ENCODE data around the gene TOR4A.

Gene TOR4A

DNA sequence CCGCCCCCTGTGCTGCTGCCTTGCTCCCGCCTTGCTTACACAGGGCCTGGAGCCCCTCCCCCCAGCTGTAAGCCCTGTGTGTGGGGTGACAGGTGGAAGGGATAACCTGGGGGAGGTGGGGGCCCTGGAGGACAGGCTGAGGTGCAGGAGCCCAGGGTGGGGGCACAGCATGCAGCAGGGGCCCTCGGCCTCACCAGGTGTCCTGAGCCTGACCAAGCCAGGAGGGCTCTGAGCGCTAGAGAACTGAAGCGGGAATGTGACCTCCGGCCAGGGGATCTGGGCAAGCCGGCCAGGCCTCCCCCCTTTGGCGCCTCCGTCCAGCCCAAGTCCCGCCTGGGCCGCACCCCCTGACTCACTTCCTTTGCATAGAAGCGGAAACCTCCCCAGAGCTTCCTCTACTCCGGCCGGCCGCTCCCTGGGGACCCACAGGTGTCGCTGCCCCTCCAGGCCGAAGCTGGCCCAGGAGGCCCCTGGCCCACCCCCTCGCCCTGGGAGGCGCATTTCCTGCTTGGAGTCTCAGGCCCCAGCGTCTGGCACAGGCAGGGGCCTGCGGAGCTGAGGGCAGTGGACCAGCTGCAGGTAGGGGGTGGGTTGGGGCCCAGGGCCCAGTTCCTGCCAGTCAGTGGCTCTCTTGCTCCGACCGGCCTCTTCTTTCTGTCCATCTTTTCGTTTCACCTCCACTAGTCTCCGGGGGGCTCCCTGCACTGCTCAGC, at the start of gene TOR4A:
Gene TOR4A, plus strand, starts transcription at position 398 of the 713 bp plus-strand sequence. CDS start 964 bp downstream, outside the sequence.
- DNase-seq (ENCODE audit: low spot score): peak; percentile 94

DNA sequence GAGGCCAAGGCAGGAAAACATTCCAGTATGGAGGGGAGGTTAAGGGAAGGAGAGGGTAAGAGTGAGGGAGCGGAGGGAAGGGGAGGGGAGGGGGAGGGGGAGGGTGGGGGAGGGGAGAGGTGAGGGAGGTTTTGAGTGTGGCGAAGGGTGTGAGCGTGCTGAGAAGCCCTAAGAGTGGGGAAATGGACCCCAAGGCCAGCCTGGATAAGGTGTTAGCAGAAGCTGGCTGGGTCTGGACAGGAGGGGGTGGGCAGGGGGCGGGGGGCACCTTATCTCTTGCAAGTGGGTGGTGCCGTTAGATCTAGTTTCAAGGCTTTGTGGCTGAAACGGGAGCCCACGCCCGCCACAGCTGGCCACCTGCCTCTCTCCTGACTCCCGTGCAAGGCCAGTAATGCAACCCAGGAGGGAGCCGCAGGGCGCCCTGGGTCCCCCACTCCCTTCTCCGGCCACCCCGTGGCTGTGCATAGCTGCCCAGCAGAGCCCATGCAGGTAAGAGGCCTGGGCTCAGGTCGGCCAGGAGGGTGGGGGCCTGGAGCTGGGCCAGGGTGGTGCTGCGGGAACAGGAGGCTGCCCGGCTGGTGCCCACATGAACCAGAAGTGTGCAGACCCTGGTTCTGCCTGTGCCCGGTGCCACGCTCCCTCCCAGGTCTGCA, 49.5 kb upstream of the TOR4A start:
- no peak for DNase-seq (ENCODE audit: low spot score)

DNA sequence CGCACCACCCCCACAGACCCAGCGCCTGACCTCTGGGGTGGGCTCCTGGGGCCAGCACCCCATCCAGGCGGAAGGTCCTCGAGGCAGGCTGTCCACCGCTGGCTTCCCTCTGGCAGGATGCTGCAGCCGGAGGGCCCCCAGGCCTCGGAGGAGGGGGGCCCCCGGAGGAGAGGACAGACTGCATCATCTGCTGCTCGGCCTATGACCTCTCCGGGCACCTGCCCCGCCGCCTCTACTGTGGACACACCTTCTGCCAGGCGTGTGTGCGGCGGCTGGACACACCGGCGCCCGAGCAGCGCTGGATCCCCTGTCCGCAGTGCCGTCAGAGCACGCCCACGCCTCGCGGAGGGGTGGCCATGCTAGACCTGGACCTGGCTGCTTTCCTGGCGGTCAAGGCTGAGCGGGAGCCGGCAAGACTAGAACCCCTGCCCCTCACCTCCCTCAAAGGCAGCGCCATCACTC, 49.0 kb upstream of the TOR4A start:
- DNase-seq (ENCODE audit: low spot score): no peak

- no peak for DNase-seq (ENCODE audit: low spot score)
Measured at GRCh38 chr9:137228968-137229896, 48.3 kb upstream of the TOR4A start.

- DNase-seq (ENCODE audit: low spot score): no peak
Measured at GRCh38 chr9:137229903-137230704, 47.4 kb upstream of the TOR4A start.

- DNase-seq (ENCODE audit: low spot score): no peak
Measured at GRCh38 chr9:137230705-137231371, 46.7 kb upstream of the TOR4A start, which contains the start of gene SLC34A3. Gene SLC34A3 (plus strand): TSS chr9:137230901. CDS start chr9:137231703, 802 bp downstream.

- DNase-seq (ENCODE audit: low spot score): no peak
Measured at GRCh38 chr9:137231372-137232039, 46.0 kb upstream of the TOR4A start.

- no peak for DNase-seq (ENCODE audit: low spot score)
Measured at GRCh38 chr9:137232101-137232500, 45.4 kb upstream of the TOR4A start.

DNA sequence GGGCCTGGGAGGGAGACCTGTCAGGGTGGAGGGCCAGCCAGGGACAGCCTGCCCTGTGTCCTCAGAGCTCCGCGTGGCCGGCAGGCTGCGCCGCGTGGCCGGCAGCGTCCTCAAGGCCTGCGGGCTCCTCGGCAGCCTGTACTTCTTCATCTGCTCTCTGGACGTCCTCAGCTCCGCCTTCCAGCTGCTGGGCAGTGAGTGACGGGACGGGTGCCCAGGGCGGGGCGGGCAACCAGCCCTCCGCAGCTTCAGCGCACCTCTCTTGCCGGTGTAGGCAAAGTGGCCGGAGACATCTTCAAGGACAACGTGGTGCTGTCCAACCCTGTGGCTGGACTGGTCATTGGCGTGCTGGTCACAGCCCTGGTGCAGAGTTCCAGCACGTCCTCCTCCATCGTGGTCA, 45.0 kb upstream of the TOR4A start:
- DNase-seq (ENCODE audit: low spot score): no peak

- no peak for DNase-seq (ENCODE audit: low spot score)
Measured at GRCh38 chr9:137233143-137233980, 44.2 kb upstream of the TOR4A start.

GRCh38 chr9:137234055-137234697, 43.4 kb upstream of the TOR4A start:
- no peak for DNase-seq (ENCODE audit: low spot score)

DNA sequence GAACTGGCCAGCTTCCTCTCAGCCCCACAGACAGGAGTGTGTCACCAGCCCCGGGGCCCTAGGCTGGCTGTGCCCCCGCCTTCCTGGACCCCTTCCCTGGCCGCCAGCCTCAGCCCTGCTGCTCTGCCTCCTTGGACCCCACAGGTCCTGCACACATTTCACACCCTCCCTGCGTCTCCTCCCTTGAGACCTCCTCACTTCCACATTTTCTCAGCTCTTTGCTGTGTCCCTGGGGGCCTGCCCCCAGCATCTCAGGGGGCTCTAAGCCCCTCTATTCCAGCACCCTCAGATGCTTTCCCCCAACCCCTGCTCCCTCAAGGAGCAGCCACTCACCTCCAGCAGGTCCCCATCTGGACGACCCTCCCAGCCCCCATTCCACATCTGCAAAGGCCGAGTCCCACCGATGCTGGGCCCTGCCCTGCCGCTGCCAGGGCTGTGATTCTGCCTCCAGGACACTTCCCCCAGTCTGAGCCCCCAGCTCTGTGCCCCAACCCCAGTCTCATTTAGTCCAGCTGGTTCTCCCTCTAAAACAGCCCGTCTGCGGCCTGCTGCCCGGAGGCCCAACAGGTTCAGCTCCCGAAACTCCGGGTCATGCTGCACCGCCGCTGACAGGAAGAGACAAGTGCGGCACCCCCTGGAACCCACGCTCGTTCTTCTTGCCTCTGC, 42.6 kb upstream of the TOR4A start:
- DNase-seq (ENCODE audit: low spot score): no peak

DNA sequence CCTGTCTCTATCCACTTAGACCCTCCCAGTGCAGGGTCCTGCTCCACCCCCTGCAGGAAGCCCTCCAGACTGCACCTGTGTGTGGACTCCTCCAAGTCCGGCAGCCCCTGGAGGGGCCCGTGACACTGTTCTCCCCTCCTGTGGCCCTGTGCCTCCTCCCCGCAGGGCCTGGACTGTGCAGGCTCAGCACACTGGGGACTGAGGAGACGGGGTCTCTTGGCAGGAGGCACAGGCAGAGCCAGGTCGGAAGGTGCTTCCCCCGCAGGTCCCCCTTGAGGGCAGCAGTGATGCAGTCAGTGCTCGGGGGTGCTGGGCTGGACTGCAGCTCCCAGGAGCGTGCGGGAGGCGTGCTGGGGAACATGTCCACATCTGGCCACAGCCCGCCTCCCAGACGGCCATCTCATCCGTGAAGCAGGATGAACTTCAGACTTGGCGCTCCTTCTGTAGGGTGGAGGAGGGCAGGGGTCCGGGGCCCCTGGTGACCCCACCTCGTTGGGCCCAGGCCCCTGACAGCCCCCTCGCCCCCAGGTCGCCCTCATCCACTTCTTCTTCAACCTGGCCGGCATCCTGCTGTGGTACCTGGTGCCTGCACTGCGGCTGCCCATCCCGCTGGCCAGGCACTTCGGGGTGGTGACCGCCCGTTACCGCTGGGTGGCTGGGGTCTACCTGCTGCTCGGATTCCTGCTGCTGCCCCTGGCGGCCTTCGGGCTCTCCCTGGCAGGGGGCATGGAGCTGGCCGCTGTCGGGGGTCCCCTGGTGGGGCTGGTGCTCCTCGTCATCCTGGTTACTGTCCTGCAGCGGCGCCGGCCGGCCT, 41.9 kb upstream of the TOR4A start:
- no peak for DNase-seq (ENCODE audit: low spot score)

- peak; percentile 74 for DNase-seq (ENCODE audit: low spot score)
Measured at GRCh38 chr9:137236238-137236935, 41.1 kb upstream of the TOR4A start.

DNA sequence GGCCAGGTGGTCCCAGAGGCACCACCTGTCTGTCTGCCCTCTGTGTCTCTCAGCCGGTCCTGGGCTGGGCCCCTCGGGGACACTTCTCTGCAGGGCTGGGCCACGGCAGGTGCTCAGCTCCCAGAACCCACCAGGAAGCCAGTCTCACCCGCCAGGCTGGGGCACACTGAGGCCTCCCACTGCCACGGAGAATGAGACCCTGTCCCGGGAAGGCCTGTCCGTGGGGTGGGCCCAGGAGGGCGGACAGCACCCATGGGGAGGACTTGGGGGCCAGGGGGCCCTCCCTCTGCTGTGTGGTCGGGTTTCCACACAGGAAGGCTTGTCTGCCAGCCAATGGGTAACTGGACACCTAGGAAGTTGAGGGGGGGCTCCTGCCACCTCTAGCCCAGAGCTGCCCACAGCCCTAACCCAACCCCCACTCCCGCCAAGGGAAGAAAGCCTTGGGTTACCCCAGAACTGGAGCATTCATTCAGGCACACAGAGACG, 40.5 kb upstream of the TOR4A start:
- no peak for DNase-seq (ENCODE audit: low spot score)

Data from LoVo (cell line).